ENCODE data around the gene HMOX2.

The HMOX2 gene

GRCh38 chr16:4525634-4526277 lies 49.6 kb downstream of the HMOX2 start:
- DNase-seq: no peak

GRCh38 chr16:4529085-4530060 lies 53.2 kb downstream of the HMOX2 start:
- peak; percentile 31 for DNase-seq

GRCh38 chr16:4531811-4532210 lies 55.6 kb downstream of the HMOX2 start:
- DNase-seq: no peak

DNA sequence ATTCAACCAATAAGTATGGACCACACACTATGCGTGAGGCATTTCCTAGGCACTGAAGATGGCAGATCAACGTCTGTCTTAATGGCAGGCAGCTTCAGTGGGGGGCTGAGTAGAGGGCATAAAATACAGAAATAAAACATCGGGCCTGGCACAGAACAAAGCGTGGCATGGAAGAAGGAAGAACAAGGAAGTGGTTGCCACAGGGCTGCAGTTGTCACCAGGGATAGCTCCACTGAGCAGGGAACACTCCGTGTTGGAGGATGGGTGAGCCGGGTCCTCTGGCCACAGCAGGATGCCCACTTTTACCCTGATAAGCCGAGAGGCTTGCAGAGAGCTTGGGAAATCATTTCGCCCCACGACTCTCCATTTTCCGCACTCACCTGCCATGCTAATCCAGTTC lies 56.0 kb downstream of the HMOX2 start:
- DNase-seq: no peak

DNA sequence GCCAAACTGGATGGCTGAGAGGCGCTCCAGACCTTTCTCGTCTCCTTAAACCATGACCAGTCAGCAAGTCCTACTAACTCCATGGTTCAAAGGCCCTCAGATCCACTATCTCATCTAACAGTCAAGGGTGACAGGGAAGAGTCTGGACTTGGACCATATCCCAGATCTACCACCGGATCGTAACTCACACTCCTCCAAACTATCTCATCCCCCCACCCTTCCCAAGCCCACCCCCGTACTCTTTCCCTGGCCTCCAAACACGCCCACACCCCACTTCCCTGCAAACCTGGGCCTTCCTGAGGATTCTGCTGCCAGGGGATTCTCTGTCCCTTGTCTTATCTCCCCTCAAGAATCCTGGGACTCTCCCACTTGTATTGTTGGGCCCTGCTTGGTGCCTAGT lies 57.3 kb downstream of the HMOX2 start:
- no peak for DNase-seq

DNA sequence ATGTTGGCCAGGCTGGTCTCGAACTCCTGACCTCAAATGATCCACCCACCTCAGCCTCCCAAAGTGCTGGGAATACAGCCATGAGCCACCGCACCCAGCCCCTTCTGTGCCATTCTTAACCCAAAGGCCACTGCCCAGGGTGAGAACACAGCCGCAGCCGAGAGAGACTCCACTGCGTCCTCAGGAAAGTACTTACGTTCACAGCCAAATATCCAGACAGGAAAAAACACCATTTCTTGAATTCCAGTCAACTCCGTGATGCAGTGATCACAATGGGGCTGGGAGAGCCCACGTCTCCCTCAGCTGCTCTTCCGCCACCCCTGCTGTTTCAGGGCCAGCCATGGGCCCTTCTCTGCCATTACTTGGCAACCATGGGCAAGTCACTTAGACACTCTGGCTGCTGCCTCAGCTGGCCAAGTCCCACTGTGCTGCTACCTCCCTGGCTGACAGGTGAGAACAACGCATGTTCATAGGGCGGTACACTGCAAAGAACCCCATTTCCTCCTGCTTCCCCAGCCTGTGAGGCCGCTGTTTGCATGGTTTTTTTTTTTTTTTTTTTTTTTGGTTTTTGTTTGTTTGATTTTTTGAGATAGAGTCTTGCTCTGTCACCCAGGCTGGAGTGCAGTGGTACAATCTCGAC lies 58.1 kb downstream of the HMOX2 start:
- peak; percentile 47 for DNase-seq

- no peak for DNase-seq
Observed at GRCh38 chr16:4535627-4536108, 59.5 kb downstream of the HMOX2 start.

DNA sequence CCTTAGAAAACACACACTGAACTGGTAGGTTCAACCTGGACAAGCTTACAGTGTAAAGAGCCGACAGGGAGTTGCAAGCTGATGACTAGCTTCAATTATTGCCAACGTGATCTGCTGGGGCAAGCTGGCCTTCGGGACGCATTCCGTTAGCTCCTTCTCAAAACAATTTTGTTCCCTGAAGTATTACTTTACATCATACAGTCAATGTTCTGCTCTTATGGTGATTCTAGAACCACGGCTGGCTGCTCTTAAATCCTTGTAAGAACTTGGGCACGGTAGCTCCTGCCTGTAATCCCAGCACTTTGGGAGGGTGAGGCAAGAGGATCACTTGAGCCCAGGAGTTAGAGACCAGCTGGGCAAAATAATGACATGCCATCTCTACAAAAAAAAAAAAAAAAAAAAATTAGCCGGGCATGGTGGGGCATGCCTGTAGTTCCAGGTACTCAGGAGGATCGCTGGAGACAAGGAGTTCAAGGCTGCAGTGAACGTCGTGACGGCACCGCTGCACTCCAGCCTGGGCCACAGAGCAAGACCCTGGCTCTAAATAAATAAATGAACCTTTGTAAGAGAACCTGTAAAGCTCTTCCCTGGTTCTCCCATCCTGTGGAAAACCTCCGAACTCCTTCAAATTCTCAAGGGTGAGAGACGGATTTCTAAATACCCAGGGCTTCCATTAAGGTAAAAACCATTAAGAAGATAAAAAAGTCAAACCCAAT lies 60.4 kb downstream of the HMOX2 start:
- DNase-seq: no peak

GRCh38 chr16:4537376-4538343 lies 61.5 kb downstream of the HMOX2 start:
- DNase-seq: no peak

- DNase-seq: peak; percentile 98
Observed at GRCh38 chr16:4538350-4539235, 62.4 kb downstream of the HMOX2 start, which contains the start of gene CDIP1. CDIP1 (minus strand) TSS chr16:4538773; CDS start chr16:4514130, 24,643 bp downstream.

GRCh38 chr16:4539716-4540284 lies 63.6 kb downstream of the HMOX2 start:
- no peak for DNase-seq

DNA sequence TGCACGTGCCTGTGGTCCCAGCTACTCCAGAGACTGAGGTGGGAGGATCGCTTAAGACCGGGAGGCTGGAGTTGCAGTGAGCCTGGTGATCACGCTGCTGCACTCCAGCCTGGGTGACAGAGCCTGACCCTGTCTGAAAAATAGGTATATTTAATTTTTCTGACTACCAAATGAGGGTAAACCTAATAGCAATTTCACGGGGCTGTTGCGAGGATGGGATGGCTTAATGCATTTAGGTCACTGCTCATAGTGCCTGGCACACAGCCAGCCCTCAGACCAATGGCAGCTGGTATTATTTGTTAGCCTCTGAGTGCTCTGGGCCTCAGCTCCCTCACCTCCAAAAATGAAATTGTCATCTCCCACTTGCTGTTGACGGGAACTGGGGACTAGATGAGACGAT lies 68.3 kb downstream of the HMOX2 start:
- DNase-seq: no peak

DNA sequence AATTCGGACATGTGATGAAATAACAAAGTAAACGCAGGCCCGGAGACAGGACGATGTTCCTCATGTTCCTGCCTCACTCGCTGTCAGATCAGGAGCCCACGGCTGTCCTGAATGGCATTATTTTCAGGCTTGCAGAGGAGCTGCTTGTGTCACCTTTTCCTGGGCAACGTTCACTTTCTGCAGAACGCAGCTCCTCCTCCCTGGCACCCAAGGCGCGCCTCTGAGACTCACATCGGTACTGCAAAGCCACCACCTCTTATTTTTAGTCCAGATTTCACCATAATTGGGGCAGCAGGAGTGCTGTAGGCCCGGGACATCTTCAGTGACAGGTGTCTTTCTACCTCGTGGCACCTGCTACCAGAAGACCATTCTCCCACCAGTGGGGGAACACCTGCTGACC lies 71.9 kb downstream of the HMOX2 start:
- DNase-seq: no peak

- no peak for DNase-seq
Observed at GRCh38 chr16:4550591-4550990, 74.4 kb downstream of the HMOX2 start.

DNA sequence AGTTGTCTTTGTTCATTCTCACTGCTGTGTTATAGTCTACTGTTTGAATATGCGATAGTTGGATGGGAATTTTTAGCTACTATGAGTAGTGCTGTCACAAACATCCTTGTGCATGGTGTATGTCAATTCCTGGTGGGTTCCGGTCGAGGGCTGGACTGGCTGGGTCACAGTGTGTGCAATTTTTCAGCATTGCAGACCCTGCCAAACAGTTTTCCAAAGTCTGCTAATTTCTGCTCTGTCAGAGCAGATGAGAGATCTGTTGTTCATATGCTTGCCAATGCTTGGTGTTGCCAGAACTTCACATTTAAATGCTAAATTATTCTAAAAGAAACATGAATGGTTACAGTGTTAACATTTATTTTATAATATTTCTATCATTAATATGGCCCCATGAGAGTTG lies 76.3 kb downstream of the HMOX2 start:
- DNase-seq: no peak

DNA sequence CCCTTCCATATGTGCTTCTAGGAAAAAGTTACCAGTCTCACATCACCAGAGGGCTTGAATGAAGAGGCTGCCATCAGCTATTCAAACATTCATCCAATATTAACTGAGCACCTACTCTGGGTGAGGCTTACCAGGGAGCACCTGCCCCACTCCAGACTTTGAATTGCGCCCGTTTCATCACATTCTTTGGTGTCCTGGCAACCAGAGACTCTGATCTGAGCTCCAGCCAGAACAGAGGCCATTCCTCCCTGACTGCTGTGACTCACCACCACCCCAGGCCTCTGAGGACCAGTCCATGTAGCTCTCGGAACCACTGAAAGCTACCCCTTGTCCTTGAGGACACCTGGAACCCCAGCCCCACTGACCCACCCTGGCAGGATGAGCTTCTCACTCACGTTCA lies 79.9 kb downstream of the HMOX2 start, which contains the start of gene C16orf96:
C16orf96 (plus strand) TSS at position 229 of the 400 bp plus-strand sequence; CDS start at position 379, 150 bp downstream.
- DNase-seq: no peak

- no peak for DNase-seq
Observed at GRCh38 chr16:4556580-4556979, 80.4 kb downstream of the HMOX2 start.

- no peak for DNase-seq
Observed at GRCh38 chr16:4557973-4558372, 81.8 kb downstream of the HMOX2 start.

Data from CD4-positive, alpha-beta T cell treated with Interleukin-17A for 4 hours (primary cell).